ENCODE data around the gene TDRD10. TPM values are rescaled to one million over a fixed set of nuclear protein-coding genes. Genes with fewer than 3 reads are reported as not detected.
A peak's percentile ranks its signal among the peaks of the same experiment; 100 is the strongest.

TDRD10 gene
- total RNA-seq, 1 experiment from 2014 or later = 0.31 TPM

- H4K91ac ChIP-seq (ENCODE audit: insufficient read length, low read depth, low read length) = no peak overlapping the region
- no peak for TF ChIP-seq CTCF (conservative IDR thresholded peaks at IDR 0.05)
- H2BK120ac ChIP-seq (ENCODE audit: low read depth, low read length, poor library complexity, severe bottlenecking) = peak overlapping the region; percentile 41
- no peak overlapping the region for H2AK5ac ChIP-seq (ENCODE audit: insufficient read length, low read length)
- no peaks in the 10 kb centered on the region for H3K79me2 ChIP-seq (ENCODE audit: insufficient read depth, low read length)
- H3K56ac ChIP-seq (ENCODE audit: insufficient read length, low read depth, low read length) = no peak overlapping the region
- no peak overlapping the region for H4K8ac ChIP-seq (replicated peaks; ENCODE audit: insufficient read length, low read depth, low read length)
- H3K9me3 Mint-ChIP-seq = no peaks in the 10 kb centered on the region
- H3K4me2 ChIP-seq (ENCODE audit: insufficient read depth, insufficient read length, low read length) = no peak overlapping the region
- H3K27ac Mint-ChIP-seq = no peak overlapping the region
- H2BK5ac ChIP-seq (ENCODE audit: insufficient read length, low read length) = no peak overlapping the region
- no peak overlapping the region for H2BK15ac ChIP-seq (ENCODE audit: low read depth, low read length)
- no peaks in the 10 kb centered on the region for H3K27me3 ChIP-seq (ENCODE audit: insufficient read depth, low read length)
- H3K9me3 ChIP-seq (ENCODE audit: control insufficient read depth, low read depth, low read length) = no peaks in the 10 kb centered on the region
- no CpG with 5 or more reads among the region's 3 CpGs for WGBS (ENCODE audit: extremely low coverage, insufficient read length, low lambda C conversion rate)
- no peaks in the 10 kb centered on the region for H4K20me1 ChIP-seq (ENCODE audit: control insufficient read depth, insufficient read depth, insufficient read length)
- H3K36me3 Mint-ChIP-seq (ENCODE audit: insufficient read depth in 1 of 3, low read depth in 3 of 3) = no peaks in the 10 kb centered on the region; a peak in 1 of 7 replicates
- DNase-seq = no peak
- no peaks in the 10 kb centered on the region for H3K27me3 Mint-ChIP-seq (ENCODE audit: low read depth)
- H3K14ac ChIP-seq (ENCODE audit: insufficient read depth, low read length) = no peak overlapping the region
- no peak overlapping the region for H3K18ac ChIP-seq (ENCODE audit: insufficient read length, low read depth, low read length)
- H4K5ac ChIP-seq (ENCODE audit: insufficient read length, low read depth, low read length) = no peak overlapping the region
- H2AFZ ChIP-seq (ENCODE audit: low read length) = no peak overlapping the region
- H3K27ac ChIP-seq (ENCODE audit: insufficient read length, low read depth, low read length) = no peak overlapping the region
- H2BK20ac ChIP-seq (ENCODE audit: low read depth, low read length, poor library complexity, severe bottlenecking) = no peak overlapping the region
- H3K23ac ChIP-seq (ENCODE audit: insufficient read length, low read depth, low read length) = no peak overlapping the region
- H3K4me1 Mint-ChIP-seq = peaks cover 12 to 21% of the 10 kb centered on the region in 2 experiments
- no peak overlapping the region for H3K4me3 Mint-ChIP-seq
- H3K79me1 ChIP-seq (ENCODE audit: insufficient read depth, low read depth, low read length, poor library complexity, severe bottlenecking) = no peaks in the 10 kb centered on the region
- H3K9ac ChIP-seq (ENCODE audit: extremely low read depth, insufficient read length, low read length) = no peak overlapping the region
- H3T11ph ChIP-seq (ENCODE audit: low read length) = no peak overlapping the region
- no peak overlapping the region for H2BK12ac ChIP-seq (ENCODE audit: insufficient read length, low read depth, low read length)
- H3K4me1 ChIP-seq (ENCODE audit: insufficient read depth, low read length) = peaks cover 2% of the 10 kb centered on the region; the same call in 1 of the 2 replicates
- H3K4ac ChIP-seq (ENCODE audit: low read depth, low read length) = no peak overlapping the region
- H3K23me2 ChIP-seq (ENCODE audit: insufficient read length, low read depth, low read length, poor library complexity, severe bottlenecking) = no peaks in the 10 kb centered on the region
Observed at GRCh38 chr1:154466206-154466605, 35.8 kb upstream of the TDRD10 start.
